UCSD-AML1 (cell line): ENCODE results near the gene IGF1R.

Experiments
- DNase-seq: peaks from one replicate; lab custom pipeline; 2025; ENCODE audit not compliant: unreplicated experiment; lab: John Stamatoyannopoulos, UW

Gene IGF1R

DNA sequence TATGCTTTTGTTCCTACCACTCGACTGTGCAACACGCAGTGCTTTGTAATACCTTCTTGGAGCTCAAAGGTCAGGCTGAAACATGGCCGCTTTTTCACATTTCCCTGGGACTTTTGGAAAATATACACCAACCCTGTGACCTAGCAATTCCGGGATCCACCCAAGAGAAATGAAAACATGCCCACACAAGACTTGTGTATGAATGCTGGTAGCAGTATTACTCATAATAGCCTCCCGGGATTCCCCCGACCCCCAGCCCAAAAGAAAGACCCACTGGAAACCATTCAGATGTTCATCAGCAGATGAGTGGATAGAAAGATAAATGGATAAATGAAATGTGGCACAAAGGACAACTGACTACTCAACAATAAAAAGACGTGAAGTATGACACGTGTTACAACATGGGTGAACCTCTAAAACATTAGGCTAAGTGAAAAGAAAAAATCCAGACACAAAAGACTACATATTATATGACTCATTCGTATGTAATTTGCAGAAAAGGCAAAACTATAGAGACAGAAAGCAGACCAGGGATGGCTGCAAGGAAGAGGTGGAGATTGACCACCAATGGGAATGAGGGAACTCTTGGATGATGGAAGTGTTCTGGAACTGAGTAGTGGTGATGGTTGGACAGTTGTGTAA lies 255.2 kb downstream of the IGF1R start:
- no peak for DNase-seq

- no peak for DNase-seq
Observed at GRCh38 chr15:98904544-98904943, 256.2 kb downstream of the IGF1R start.

GRCh38 chr15:98905963-98906711 lies 257.8 kb downstream of the IGF1R start:
- no peak for DNase-seq

DNA sequence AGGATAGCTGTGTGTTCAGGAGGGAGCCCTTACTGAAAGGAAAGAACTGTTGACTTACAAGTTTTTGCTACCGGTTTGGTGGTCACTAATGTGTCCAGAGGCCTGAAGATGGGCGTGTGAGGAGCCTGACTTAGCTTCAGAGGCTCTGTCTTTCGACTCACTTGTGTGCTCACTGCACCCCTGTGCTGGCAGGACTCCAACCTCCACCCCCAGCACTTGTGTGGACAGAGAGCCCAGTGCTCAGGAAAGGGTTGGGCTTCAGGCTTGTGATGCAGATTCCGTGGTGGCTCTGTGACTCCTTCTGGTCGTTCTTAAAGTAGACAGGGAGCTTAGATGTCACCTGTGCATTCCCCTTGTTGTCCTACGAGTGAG lies 258.4 kb downstream of the IGF1R start:
- no peak for DNase-seq

- no peak for DNase-seq
Observed at GRCh38 chr15:98907927-98908471, 259.7 kb downstream of the IGF1R start.

GRCh38 chr15:98909968-98910885 lies 261.9 kb downstream of the IGF1R start:
- no peak for DNase-seq

GRCh38 chr15:98914626-98915025 lies 266.3 kb downstream of the IGF1R start:
- DNase-seq = no peak

DNA sequence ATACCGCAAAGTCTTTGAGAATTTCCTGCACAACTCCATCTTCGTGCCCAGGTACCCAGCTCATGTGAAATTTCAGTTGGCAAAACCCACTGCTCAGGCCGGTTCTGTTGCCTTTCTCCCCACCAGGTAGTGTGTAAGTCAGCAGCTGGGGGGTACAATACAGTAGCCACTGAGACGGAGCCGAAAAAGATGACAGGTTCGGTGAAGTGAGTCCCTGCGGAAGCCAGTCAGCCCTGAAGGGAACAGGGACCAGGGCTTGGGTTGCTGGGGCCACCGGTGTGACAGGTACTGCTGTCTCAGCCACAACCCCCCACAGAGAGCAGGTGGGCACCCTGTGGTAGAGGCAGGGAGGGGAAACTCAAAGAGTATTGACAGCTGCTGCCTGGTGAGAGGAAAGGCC lies 268.5 kb downstream of the IGF1R start:
- DNase-seq = no peak

- DNase-seq = no peak
Observed at GRCh38 chr15:98917417-98917816, 269.1 kb downstream of the IGF1R start.

DNA sequence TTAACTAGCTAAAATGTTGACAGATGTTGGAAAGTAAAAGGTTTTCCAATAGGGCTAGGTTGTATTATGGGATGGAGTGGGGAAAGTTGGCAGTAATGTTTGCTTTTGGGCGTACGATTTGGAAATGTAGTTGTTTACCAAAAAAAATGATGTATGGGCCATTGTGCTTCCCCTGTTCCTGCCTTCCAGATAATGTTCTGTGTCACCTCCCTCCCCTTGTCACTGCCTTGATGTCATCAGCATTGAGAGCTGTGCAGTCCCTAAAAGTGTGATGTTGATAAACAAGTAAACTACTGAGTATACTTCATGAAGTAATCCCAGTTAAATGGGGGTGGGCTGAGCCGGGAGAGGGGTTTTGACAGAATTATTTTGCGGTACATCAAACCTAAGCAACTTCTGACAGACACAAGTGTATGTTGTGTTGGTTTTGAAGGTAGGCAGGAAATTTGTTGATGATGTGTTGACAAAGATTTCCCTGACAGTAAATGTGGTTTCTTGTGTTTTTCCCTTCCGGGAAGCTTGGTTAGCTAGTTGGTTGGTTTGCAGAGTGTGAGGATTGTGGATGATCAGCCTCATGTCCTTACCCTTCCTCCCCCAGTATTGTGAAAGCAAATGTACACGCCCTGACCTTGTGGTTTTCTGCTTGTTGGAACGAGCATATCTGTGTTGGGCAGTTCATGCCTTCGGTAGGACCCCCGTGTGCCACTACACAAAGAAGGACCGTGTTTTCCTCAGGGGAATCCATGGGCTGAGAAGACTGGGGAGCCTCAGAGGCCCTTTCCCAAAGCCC lies 271.9 kb downstream of the IGF1R start:
- DNase-seq = no peak

GRCh38 chr15:98923171-98923570 lies 274.8 kb downstream of the IGF1R start:
- no peak for DNase-seq

DNA sequence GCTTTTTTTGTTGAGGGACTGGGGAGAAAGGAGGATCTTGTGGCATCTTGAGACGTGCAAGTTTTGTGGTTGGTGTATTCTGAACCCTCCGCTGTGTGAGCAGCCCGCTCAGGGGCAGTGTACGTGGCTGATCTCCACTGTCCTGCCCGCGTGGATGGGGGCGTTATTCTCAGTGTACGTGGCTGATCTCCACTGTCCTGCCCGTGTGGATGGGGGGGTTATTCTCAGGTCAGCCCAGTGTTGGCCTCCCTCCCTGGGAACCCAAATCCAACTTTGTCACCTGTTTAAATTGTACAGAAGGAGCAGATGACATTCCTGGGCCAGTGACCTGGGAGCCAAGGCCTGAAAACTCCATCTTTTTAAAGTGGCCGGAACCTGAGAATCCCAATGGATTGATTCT lies 275.2 kb downstream of the IGF1R start:
- no peak for DNase-seq

DNA sequence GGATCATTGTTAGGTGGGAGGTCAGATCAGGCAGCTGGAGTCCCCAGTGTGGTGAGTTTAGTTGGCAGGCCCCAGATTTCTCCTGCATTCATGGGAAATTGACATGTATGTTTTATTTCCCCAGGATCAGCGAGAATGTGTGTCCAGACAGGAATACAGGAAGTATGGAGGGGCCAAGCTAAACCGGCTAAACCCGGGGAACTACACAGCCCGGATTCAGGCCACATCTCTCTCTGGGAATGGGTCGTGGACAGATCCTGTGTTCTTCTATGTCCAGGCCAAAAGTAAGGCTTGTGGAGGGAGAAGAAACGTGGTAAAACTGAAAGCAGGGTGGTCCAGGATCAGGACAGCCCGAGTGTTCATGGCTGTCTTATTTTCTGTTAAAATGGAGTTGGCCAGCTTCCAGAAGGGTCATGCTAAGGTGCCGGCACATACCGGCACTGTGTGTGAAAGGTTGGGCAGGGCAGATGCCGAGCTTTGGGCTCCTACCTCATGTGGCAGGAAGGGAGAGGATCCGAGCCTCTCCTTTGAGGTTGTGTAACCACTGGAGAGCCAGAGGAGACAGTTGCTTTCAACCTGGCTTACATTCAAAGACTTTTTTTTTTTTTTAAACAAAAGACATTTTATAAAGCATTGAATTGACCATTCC lies 276.2 kb downstream of the IGF1R start:
- no peak for DNase-seq

- DNase-seq = no peak
Observed at GRCh38 chr15:98926236-98926635, 277.9 kb downstream of the IGF1R start.

GRCh38 chr15:98927022-98927421 lies 278.7 kb downstream of the IGF1R start:
- DNase-seq = no peak

DNA sequence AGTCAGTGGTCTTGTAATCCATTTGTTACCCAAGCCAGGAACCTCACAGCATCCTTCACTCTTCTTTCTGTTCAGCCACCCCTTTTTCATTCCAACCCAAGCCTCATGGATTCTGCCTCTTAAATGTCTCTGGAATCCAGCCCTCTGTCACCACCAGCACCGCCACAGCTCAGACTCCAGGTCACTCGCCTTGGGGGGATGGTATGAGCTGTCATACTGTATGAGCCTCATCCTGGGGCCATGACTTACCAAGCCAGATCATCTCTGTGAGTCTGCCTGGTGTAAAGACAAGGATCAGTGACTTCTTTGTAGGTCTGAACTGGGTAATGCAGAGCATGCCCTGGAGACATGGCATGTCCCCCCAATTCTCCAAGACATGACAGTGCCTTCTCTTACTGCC lies 279.7 kb downstream of the IGF1R start:
- no peak for DNase-seq

DNA sequence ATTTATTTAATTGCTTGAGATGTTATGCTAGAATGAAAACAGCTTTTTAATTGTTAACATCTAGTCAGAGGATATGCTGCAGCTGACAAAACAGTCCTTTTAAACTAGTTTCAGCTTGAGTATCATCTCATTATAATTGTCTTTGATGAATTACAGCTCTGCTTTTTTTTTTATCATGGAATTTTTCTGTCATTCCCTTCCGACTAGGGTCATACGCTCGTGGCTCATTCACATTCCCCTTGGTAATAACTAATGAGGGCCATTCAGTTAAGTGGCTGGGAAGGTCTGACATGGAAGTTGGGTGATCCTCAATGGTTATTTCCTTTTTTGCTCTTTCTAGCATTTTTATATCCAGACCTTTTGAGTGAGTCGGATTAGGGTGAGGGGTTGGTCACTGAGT lies 282.2 kb downstream of the IGF1R start:
- DNase-seq = no peak

GRCh38 chr15:98931004-98931403 lies 282.7 kb downstream of the IGF1R start:
- no peak for DNase-seq

DNA sequence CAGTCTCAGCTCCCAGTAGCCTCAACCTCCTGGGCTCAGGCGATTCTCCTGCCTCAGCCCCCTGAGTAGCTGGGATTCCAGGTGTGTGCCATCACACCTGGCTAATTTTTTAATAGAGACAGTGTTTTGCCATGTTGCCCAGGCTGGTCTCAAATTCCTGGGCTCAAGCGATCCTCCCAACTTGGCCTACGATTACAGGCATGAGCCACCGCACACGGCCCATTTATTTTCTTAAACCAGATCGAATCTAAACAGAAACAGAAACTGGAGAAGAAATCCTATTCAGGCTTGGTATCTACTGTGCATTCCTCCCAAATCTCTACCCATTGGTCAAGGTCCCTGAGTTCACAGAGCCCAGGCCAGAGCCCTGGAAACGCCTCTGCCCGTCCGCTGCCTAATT lies 285.1 kb downstream of the IGF1R start:
- DNase-seq = no peak

DNA sequence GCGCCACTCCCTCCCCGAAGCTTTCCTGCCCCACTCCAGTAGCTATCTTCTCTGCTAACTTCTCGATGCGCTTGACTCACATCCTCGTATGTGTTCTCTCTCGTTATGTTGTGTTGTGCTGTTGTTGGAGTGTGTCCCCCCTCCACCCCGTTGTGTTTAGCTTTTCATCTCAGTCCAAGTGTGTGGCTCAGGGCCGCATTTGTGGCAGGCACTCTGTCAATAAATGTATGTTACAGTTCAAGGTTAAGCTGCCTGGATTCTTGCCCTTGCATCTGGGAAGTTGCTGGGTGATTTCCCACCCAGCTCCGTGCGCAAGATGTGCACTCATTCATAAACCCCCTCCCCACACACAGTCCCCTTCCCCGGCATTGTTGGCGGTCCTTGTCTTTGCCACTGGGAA lies 287.4 kb downstream of the IGF1R start:
- no peak for DNase-seq
